Activated naive CD8-positive, alpha-beta T cell treated with anti-CD3 and anti-CD28 coated beads, Interleukin-2, amount 10 ng/mL, durations not matched to agents 7 days and 5 days (primary cell): ENCODE data around the gene OR2AJ1. TPM values are rescaled to one million over a fixed set of nuclear protein-coding genes. Genes with fewer than 3 reads are reported as not detected.
A peak's percentile ranks its signal among the peaks of the same experiment; 100 is the strongest.

Source experiments
- ATAC-seq: fragments of 150-1000 bp; cut with Tn5 transposase; one replicate; pipeline ENCODE4 v1.10.0; 2021; ENCODE audit warnings: low read depth, moderate library complexity
- POLR2A ChIA-PET: fragments of 350-600 bp; sonication (Branson Sonifier 250); formaldehyde crosslinking; loops from one replicate; lab custom pipeline; 2021; ENCODE audit warnings: antibody characterized with exemption; lab: Charles Lee
- DNase-seq: peaks from one replicate; pipeline ENCODE4 v3.0.0; 2021
- H3K27ac Mint-ChIP-seq: one replicate; pipeline ENCODE4 v1.8.0; 2022; ENCODE audit warnings: mild to moderate bottlenecking, mixed read lengths
- H3K27me3 Mint-ChIP-seq: one replicate; pipeline ENCODE4 v1.8.0; 2022; ENCODE audit warnings: mild to moderate bottlenecking, moderate library complexity, mixed read lengths
- H3K36me3 Mint-ChIP-seq: one replicate; pipeline ENCODE4 v1.8.0; 2021; ENCODE audit warnings: mild to moderate bottlenecking, mixed read lengths
- H3K4me1 Mint-ChIP-seq: one replicate; pipeline ENCODE4 v1.8.0; 2021; ENCODE audit warnings: mixed read lengths
- H3K4me3 Mint-ChIP-seq: one replicate; pipeline ENCODE4 v1.8.0; 2022; ENCODE audit warnings: mild to moderate bottlenecking, moderate library complexity, mixed read lengths
- H3K9me3 Mint-ChIP-seq: one replicate; pipeline ENCODE4 v1.8.0; 2021; ENCODE audit warnings: mixed read lengths
- total RNA-seq, 2 experiments: library from RNA; stranded (reverse); gene quantifications; one replicate each; pipeline ENCODE4 v1.2.3, GENCODE V29; 2021

Gene OR2AJ1
- not detected for total RNA-seq

GRCh38 chr1:247924868-247925267 is at the start of gene OR2AJ1:
Gene OR2AJ1, plus strand, starts transcription at chr1:247924889. Its CDS starts 8,880 bp downstream, at chr1:247933769.
- no peaks in the 10 kb centered on the region for H3K9me3 Mint-ChIP-seq
- no peaks in the 10 kb centered on the region for H3K4me1 Mint-ChIP-seq
- no peaks in the 10 kb centered on the region for H3K36me3 Mint-ChIP-seq
- no peak within 1 kb of the TSS for H3K27ac Mint-ChIP-seq
- POLR2A ChIA-PET: no interaction called here
- ATAC-seq (no peak), DNase-seq (no peak)
- no peak within 1 kb of the TSS for H3K4me3 Mint-ChIP-seq
- peaks cover 2% of the 10 kb centered on the region for H3K27me3 Mint-ChIP-seq

- no peak overlapping the region for H3K27ac Mint-ChIP-seq
- H3K4me1 Mint-ChIP-seq: no peaks in the 10 kb centered on the region
- no peaks in the 10 kb centered on the region for H3K27me3 Mint-ChIP-seq
- POLR2A ChIA-PET: no interaction called here
- H3K4me3 Mint-ChIP-seq: no peak overlapping the region
- DNase-seq: no peak
- no peaks in the 10 kb centered on the region for H3K9me3 Mint-ChIP-seq
- ATAC-seq: no peak
- H3K36me3 Mint-ChIP-seq: no peaks in the 10 kb centered on the region
Observed at GRCh38 chr1:247883346-247883745, 41.3 kb upstream of the OR2AJ1 start.

- Mint-ChIP-seq H3K36me3 (no peaks in the 10 kb centered on the region), H3K27ac (no peak overlapping the region), H3K4me1 (no peaks in the 10 kb centered on the region), H3K27me3 (no peaks in the 10 kb centered on the region), H3K4me3 (no peak overlapping the region), H3K9me3 (no peaks in the 10 kb centered on the region)
- POLR2A ChIA-PET: no interaction called here
- no peak for DNase-seq
- no peak for ATAC-seq
Observed at GRCh38 chr1:247884797-247885413, 39.8 kb upstream of the OR2AJ1 start.

GRCh38 chr1:247895163-247895637 is 29.5 kb upstream of the OR2AJ1 start, which contains the start of gene OR2W3:
Gene OR2W3, plus strand, starts transcription at chr1:247895587. Its CDS starts 0 bp downstream, at chr1:247895587.
- Mint-ChIP-seq H3K27me3 (no peaks in the 10 kb centered on the region), H3K4me1 (no peaks in the 10 kb centered on the region), H3K9me3 (peaks cover 7% of the 10 kb centered on the region), H3K27ac (no peak within 1 kb of the TSS), H3K4me3 (no peak within 1 kb of the TSS), H3K36me3 (no peaks in the 10 kb centered on the region)
- no peak for DNase-seq
- no peak for ATAC-seq
- POLR2A ChIA-PET: no interaction called here

- Mint-ChIP-seq H3K4me3 (no peak overlapping the region), H3K27me3 (no peaks in the 10 kb centered on the region), H3K36me3 (no peaks in the 10 kb centered on the region), H3K9me3 (peaks cover 7% of the 10 kb centered on the region), H3K27ac (no peak overlapping the region), H3K4me1 (no peaks in the 10 kb centered on the region)
- POLR2A ChIA-PET: no interaction called here
- no peak for DNase-seq
- no peak for ATAC-seq
Observed at GRCh38 chr1:247895976-247896375, 28.7 kb upstream of the OR2AJ1 start.

DNA sequence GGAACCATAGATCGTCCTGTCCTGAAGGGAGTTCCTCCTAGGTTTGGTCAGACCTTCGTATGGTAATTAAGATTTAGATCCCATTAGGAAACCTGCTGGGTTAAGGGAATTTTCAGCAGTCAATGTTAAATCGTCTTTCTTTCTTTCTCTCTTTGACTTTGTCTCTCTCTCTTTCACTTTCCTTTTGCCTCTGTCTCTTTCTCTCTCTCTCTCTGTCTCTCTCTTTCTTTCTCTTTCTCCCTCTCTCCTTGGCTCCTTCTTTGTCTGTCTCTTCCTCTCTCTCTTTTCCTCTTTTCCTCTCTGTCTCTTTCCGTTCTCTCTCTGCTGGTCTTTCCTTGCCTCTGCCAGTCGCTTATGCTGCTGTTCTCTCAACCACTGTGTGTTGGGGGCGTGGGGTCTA is 20.6 kb upstream of the OR2AJ1 start:
- POLR2A ChIA-PET: no interaction called here
- no peak for ATAC-seq
- H3K4me1 Mint-ChIP-seq: peaks cover 12% of the 10 kb centered on the region
- peaks cover 2% of the 10 kb centered on the region for H3K36me3 Mint-ChIP-seq
- no peak overlapping the region for H3K4me3 Mint-ChIP-seq
- no peak for DNase-seq
- peaks cover 4% of the 10 kb centered on the region for H3K9me3 Mint-ChIP-seq
- no peaks in the 10 kb centered on the region for H3K27me3 Mint-ChIP-seq
- H3K27ac Mint-ChIP-seq: no peak overlapping the region

DNA sequence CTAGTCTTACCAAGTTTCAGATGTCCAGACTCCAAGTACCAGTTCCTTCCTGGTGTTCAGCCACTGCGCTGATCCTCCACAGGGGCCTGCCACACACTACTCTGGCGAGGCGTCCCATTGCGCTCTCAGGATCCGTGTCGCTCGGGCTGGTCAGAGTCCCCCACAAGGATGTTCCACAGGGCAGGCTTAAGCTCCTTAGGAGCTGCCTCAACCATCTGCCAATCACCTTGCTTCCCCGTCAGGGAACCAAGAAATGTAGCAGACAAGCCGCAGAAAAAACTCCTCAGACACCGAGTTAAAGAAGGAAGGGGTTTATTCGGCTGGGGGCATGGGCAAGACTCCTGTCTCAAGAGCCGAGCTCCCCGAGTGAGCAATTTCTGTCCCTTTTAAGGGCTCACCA is 19.5 kb upstream of the OR2AJ1 start:
- POLR2A ChIA-PET: no interaction called here
- no peak overlapping the region for H3K27ac Mint-ChIP-seq

GRCh38 chr1:247905910-247906503 is 18.7 kb upstream of the OR2AJ1 start:
- peaks cover 4% of the 10 kb centered on the region for H3K9me3 Mint-ChIP-seq
- DNase-seq (no peak), ATAC-seq (no peak)
- peak overlapping the region; percentile 81 for H3K4me3 Mint-ChIP-seq
- H3K36me3 Mint-ChIP-seq: peaks cover 2% of the 10 kb centered on the region
- POLR2A ChIA-PET: no interaction called here
- H3K27me3 Mint-ChIP-seq: no peaks in the 10 kb centered on the region
- peaks cover 12% of the 10 kb centered on the region for H3K4me1 Mint-ChIP-seq
- H3K27ac Mint-ChIP-seq: peak overlapping the region; percentile 78

More for the DNA sequence above, 19.5 kb upstream of the OR2AJ1 start:
- ATAC-seq (no peak), DNase-seq (no peak)
- Mint-ChIP-seq H3K4me1 (peaks cover 12% of the 10 kb centered on the region), H3K36me3 (peaks cover 2% of the 10 kb centered on the region), H3K9me3 (peaks cover 4% of the 10 kb centered on the region), H3K27me3 (no peaks in the 10 kb centered on the region), H3K4me3 (no peak overlapping the region)

DNA sequence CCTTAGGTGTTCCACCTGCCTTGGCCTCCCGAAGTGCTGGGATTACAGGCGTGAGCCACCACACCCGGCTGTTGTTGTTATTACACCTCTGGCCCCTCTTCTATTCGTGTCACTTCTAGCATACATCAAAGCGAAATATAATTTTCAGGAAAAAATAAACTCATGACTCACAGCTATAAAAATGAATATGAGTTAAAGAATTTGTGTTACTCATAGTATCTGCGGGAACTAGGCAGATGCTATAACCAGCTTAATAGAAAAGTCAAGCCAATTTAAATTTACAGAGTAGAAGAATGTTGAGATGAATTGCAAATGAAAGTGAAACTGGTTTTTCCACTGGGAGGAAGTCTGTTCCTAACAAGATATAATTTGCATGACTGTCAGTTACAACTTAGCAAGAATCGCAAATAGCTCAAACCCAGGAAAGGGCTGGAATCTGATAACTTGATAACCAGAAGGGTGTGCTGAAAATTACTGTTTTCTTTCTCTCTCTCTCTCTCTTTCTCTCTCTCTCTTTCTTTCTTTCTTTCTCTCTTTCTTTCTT is 18.1 kb upstream of the OR2AJ1 start:
- H3K27ac Mint-ChIP-seq: peak overlapping the region; percentile 78
- POLR2A ChIA-PET: no interaction called here
- ATAC-seq (peak; percentile 63), DNase-seq (no peak)
- peaks cover 4% of the 10 kb centered on the region for H3K9me3 Mint-ChIP-seq
- peaks cover 2% of the 10 kb centered on the region for H3K36me3 Mint-ChIP-seq
- peaks cover 12% of the 10 kb centered on the region for H3K4me1 Mint-ChIP-seq
- H3K27me3 Mint-ChIP-seq: no peaks in the 10 kb centered on the region
- H3K4me3 Mint-ChIP-seq: peak overlapping the region; percentile 81

GRCh38 chr1:247908766-247909165 is 15.9 kb upstream of the OR2AJ1 start:
- ATAC-seq (no peak), DNase-seq (no peak)
- H3K36me3 Mint-ChIP-seq: peaks cover 2% of the 10 kb centered on the region
- H3K27me3 Mint-ChIP-seq: no peaks in the 10 kb centered on the region
- peaks cover 12% of the 10 kb centered on the region for H3K4me1 Mint-ChIP-seq
- no peak overlapping the region for H3K4me3 Mint-ChIP-seq
- H3K9me3 Mint-ChIP-seq: peaks cover 3% of the 10 kb centered on the region
- POLR2A ChIA-PET: no interaction called here
- H3K27ac Mint-ChIP-seq: no peak overlapping the region

DNA sequence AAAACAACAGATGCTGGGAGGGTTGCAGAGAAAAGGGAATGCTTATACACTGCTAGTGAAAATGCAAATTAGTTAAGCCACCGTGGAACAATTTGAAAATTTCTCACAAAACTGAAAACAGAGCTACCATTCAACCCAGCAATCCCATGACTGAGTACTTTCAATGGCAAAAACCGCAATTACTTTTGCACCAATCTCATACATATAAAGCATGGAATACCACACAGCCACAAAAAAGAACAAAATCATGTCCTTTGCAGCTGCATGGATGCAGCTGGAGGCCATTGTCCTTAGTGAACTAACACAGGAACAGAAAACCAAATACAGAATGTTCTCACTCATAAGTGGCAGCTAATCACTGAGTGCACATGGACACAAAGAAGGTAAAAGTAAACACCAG is 10.9 kb upstream of the OR2AJ1 start:
- POLR2A ChIA-PET: no interaction called here
- Mint-ChIP-seq H3K4me1 (no peaks in the 10 kb centered on the region), H3K27ac (no peak overlapping the region), H3K9me3 (no peaks in the 10 kb centered on the region), H3K27me3 (peaks cover 9% of the 10 kb centered on the region), H3K4me3 (no peak overlapping the region), H3K36me3 (no peaks in the 10 kb centered on the region)
- ATAC-seq (no peak), DNase-seq (no peak)

- Mint-ChIP-seq H3K36me3 (no peaks in the 10 kb centered on the region), H3K27me3 (peaks cover 9% of the 10 kb centered on the region), H3K4me1 (no peaks in the 10 kb centered on the region), H3K27ac (no peak overlapping the region), H3K9me3 (no peaks in the 10 kb centered on the region), H3K4me3 (no peak overlapping the region)
- no peak for DNase-seq
- ATAC-seq: no peak
- POLR2A ChIA-PET: no interaction called here
Observed at GRCh38 chr1:247914941-247915662, 9.6 kb upstream of the OR2AJ1 start.

GRCh38 chr1:247919952-247920351 is 4.7 kb upstream of the OR2AJ1 start, which contains the start of gene OR2T8:
Gene OR2T8, plus strand, starts transcription at chr1:247920252. Its CDS starts 766 bp downstream, at chr1:247921018.
- Mint-ChIP-seq H3K27ac (no peak within 1 kb of the TSS), H3K4me3 (no peak within 1 kb of the TSS), H3K36me3 (no peaks in the 10 kb centered on the region), H3K27me3 (peaks cover 5% of the 10 kb centered on the region), H3K4me1 (no peaks in the 10 kb centered on the region), H3K9me3 (no peaks in the 10 kb centered on the region)
- DNase-seq (no peak), ATAC-seq (no peak)
- POLR2A ChIA-PET: no interaction called here
